ENCODE measurements around the gene CSMD2. TPM values are rescaled to one million over a fixed set of nuclear protein-coding genes. Genes with fewer than 3 reads are reported as not detected.

Gene CSMD2
- total RNA-seq, 1 experiment from 2014 or later: 2.8 TPM

GRCh38 chr1:33972676-33973395, 192.2 kb downstream of the CSMD2 start:
- Histone ChIP-seq H3K4me3 (ENCODE audit: low read depth, low read length, poor library complexity, severe bottlenecking) (no peak overlapping the region), H3K36me3 (ENCODE audit: insufficient read depth, low read length, poor library complexity, severe bottlenecking) (no peaks in the 10 kb centered on the region), H3K27ac (ENCODE audit: low read depth, low read length, poor library complexity, severe bottlenecking) (no peak overlapping the region), H3K4me1 (ENCODE audit: insufficient read depth, low read length, poor library complexity, severe bottlenecking) (no peaks in the 10 kb centered on the region), H3K27me3 (replicated peaks; ENCODE audit: insufficient read depth, low read depth, low read length, poor library complexity) (peaks cover 3% of the 10 kb centered on the region), H3K9me3 (ENCODE audit: low read depth, low read length, poor library complexity, severe bottlenecking) (no peaks in the 10 kb centered on the region)
- no peak for DNase-seq (ENCODE audit: low spot score)
- intact Hi-C loops (cut with micrococcal nuclease; ENCODE audit: unreplicated experiment): no loop called here
- TF ChIP-seq CTCF (conservative IDR thresholded peaks at IDR 0.05; ENCODE audit: low read depth, low read length) (no peak), EZH2 (IDR thresholded peaks at IDR 0.05; ENCODE audit: borderline replicate concordance, low read depth, low read length, poor library complexity, severe bottlenecking) (no peak)
- no TSS peak for BruUV-seq (replicated peaks)
- POLR2A ChIA-PET (ENCODE audit: low non-redundant PET): no interaction called here
- CTCF ChIA-PET: no interaction called here

- TF ChIP-seq CTCF (conservative IDR thresholded peaks at IDR 0.05; ENCODE audit: low read depth, low read length) (no peak), EZH2 (IDR thresholded peaks at IDR 0.05; ENCODE audit: borderline replicate concordance, low read depth, low read length, poor library complexity, severe bottlenecking) (no peak)
- intact Hi-C loops (cut with micrococcal nuclease; ENCODE audit: unreplicated experiment): no loop called here
- Histone ChIP-seq H3K9me3 (ENCODE audit: low read depth, low read length, poor library complexity, severe bottlenecking) (no peaks in the 10 kb centered on the region), H3K4me3 (ENCODE audit: low read depth, low read length, poor library complexity, severe bottlenecking) (no peak overlapping the region), H3K27ac (ENCODE audit: low read depth, low read length, poor library complexity, severe bottlenecking) (no peak overlapping the region), H3K36me3 (ENCODE audit: insufficient read depth, low read length, poor library complexity, severe bottlenecking) (no peaks in the 10 kb centered on the region), H3K27me3 (replicated peaks; ENCODE audit: insufficient read depth, low read depth, low read length, poor library complexity) (peaks cover 3% of the 10 kb centered on the region), H3K4me1 (ENCODE audit: insufficient read depth, low read length, poor library complexity, severe bottlenecking) (no peaks in the 10 kb centered on the region)
- no TSS peak for BruUV-seq (replicated peaks)
- POLR2A ChIA-PET (ENCODE audit: low non-redundant PET): no interaction called here
- CTCF ChIA-PET: no interaction called here
- DNase-seq (ENCODE audit: low spot score): no peak
These were observed 193.1 kb downstream of the CSMD2 start for GRCh38 chr1:33971913-33972312.

GRCh38 chr1:33971018-33971710, 193.9 kb downstream of the CSMD2 start:
- POLR2A ChIA-PET (ENCODE audit: low non-redundant PET): no interaction called here
- Histone ChIP-seq H3K4me1 (ENCODE audit: insufficient read depth, low read length, poor library complexity, severe bottlenecking) (no peaks in the 10 kb centered on the region), H3K27me3 (replicated peaks; ENCODE audit: insufficient read depth, low read depth, low read length, poor library complexity) (peaks cover 3% of the 10 kb centered on the region), H3K27ac (ENCODE audit: low read depth, low read length, poor library complexity, severe bottlenecking) (no peak overlapping the region), H3K9me3 (ENCODE audit: low read depth, low read length, poor library complexity, severe bottlenecking) (no peaks in the 10 kb centered on the region), H3K4me3 (ENCODE audit: low read depth, low read length, poor library complexity, severe bottlenecking) (no peak overlapping the region), H3K36me3 (ENCODE audit: insufficient read depth, low read length, poor library complexity, severe bottlenecking) (no peaks in the 10 kb centered on the region)
- no TSS peak for BruUV-seq (replicated peaks)
- CTCF ChIA-PET: no interaction called here
- TF ChIP-seq EZH2 (IDR thresholded peaks at IDR 0.05; ENCODE audit: borderline replicate concordance, low read depth, low read length, poor library complexity, severe bottlenecking) (no peak), CTCF (conservative IDR thresholded peaks at IDR 0.05; ENCODE audit: low read depth, low read length) (no peak)
- DNase-seq (ENCODE audit: low spot score): no peak
- intact Hi-C loops (cut with micrococcal nuclease; ENCODE audit: unreplicated experiment): no loop called here
